Measurements from ENCODE around the gene RASA2. TPM values are rescaled to one million over a fixed set of nuclear protein-coding genes. Genes with fewer than 3 reads are reported as not detected.

Gene RASA2
- polyA plus RNA-seq, 1 donor (not counting 4 experiments of a cell fraction or from before 2014, with no cell fraction given): 10.3 TPM

- Histone ChIP-seq H3K79me2 (ENCODE audit: control insufficient read depth, insufficient read depth, low read length) (peaks cover 15% of the 10 kb centered on the region), H3K4me2 (ENCODE audit: control insufficient read depth, extremely low read depth, insufficient read depth, low read depth, low read length) (peak overlapping the region; percentile 86), H3K9me1 (ENCODE audit: control insufficient read depth, extremely low read depth, insufficient read depth, low read length) (no peaks in the 10 kb centered on the region), H3K27me3 (ENCODE audit: control insufficient read depth, extremely low read depth, insufficient read depth, low read length) (no peaks in the 10 kb centered on the region), H3K36me3 (ENCODE audit: control insufficient read depth in 2 of 2, extremely low read depth in 1 of 2, insufficient read depth in 2 of 2, low read length in 2 of 2) (peaks cover 0 to 2% of the 10 kb centered on the region in 2 experiments), H3K4me1 (ENCODE audit: control insufficient read depth, extremely low read depth, insufficient read depth, low read length) (peaks cover 34% of the 10 kb centered on the region), H3K9ac (ENCODE audit: control insufficient read depth, extremely low read depth, insufficient read depth, low read length) (no peak overlapping the region), H3K27ac (ENCODE audit: control insufficient read depth, insufficient read depth, low read length) (peak overlapping the region; percentile 34), H3K4me3 (ENCODE audit: control insufficient read depth in 2 of 3, extremely low read depth in 1 of 3, insufficient read depth in 2 of 3, low read depth in 1 of 3, low read length in 3 of 3) (no peak overlapping the region), H4K20me1 (ENCODE audit: control insufficient read depth, extremely low read depth, insufficient read depth, low read length) (no peaks in the 10 kb centered on the region), H2AFZ (ENCODE audit: control insufficient read depth, low read length) (no peak overlapping the region), H3K9me3 (ENCODE audit: control insufficient read depth, low read depth, low read length) (no peaks in the 10 kb centered on the region)
- no peak for TF ChIP-seq EZH2 (IDR thresholded peaks at IDR 0.05; ENCODE audit: low read length)
- no peak for DNase-seq (ENCODE audit: low read depth, low spot score)
- dilution Hi-C loops (cut with MboI; ENCODE audit: extremely low pct_ligation_motif_present, low sequenced_read_pairs): no loop called here
- no peak for FAIRE-seq
Measured at GRCh38 chr3:141529256-141529655, 42.4 kb downstream of the RASA2 start.

DNA sequence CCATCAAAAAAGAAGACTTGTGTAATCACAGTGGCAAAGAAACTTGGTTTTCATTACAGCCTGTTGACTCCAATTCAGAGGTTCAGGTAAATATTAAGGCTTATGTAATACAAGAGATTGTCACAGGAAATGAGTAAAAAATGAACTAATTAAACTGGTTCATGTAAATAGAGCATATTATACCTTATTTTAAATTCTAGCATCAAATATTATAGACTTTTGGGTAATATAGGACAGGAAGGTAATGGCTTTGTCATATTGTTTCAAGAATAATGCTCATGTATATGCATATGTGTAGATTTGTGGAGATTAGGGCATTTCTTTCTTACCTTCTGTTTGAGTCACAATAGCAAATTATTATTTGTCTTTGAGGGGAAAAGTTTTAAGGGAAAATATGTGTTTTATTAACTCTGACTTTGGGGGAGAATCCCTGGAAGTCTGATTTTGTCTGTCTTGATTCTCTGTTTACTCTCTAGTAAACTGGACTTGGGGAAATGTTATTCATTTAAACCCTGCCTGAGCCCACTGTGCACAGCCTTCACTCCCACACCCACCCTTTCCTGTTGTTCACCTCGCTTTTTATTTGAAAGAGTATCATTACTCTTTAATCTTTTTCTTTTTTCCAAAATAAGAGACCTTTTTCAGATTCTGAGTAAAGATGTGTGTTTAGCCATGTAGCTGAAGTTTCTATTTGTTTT lies 43.0 kb downstream of the RASA2 start:
- Histone ChIP-seq H3K4me2 (ENCODE audit: control insufficient read depth, extremely low read depth, insufficient read depth, low read depth, low read length) (peak overlapping the region; percentile 86), H3K27me3 (ENCODE audit: control insufficient read depth, extremely low read depth, insufficient read depth, low read length) (no peaks in the 10 kb centered on the region), H3K4me3 (ENCODE audit: control insufficient read depth in 2 of 3, extremely low read depth in 1 of 3, insufficient read depth in 2 of 3, low read depth in 1 of 3, low read length in 3 of 3) (peak overlapping the region in 2 of 3 experiments; percentile 26 to 53), H3K36me3 (ENCODE audit: control insufficient read depth in 2 of 2, extremely low read depth in 1 of 2, insufficient read depth in 2 of 2, low read length in 2 of 2) (peaks cover 0 to 2% of the 10 kb centered on the region in 2 experiments), H4K20me1 (ENCODE audit: control insufficient read depth, extremely low read depth, insufficient read depth, low read length) (no peaks in the 10 kb centered on the region), H3K9me1 (ENCODE audit: control insufficient read depth, extremely low read depth, insufficient read depth, low read length) (no peaks in the 10 kb centered on the region), H3K9me3 (ENCODE audit: control insufficient read depth, low read depth, low read length) (no peaks in the 10 kb centered on the region), H3K9ac (ENCODE audit: control insufficient read depth, extremely low read depth, insufficient read depth, low read length) (peak overlapping the region; percentile 62), H3K4me1 (ENCODE audit: control insufficient read depth, extremely low read depth, insufficient read depth, low read length) (peaks cover 34% of the 10 kb centered on the region), H3K27ac (ENCODE audit: control insufficient read depth, insufficient read depth, low read length) (peak overlapping the region; percentile 80), H3K79me2 (ENCODE audit: control insufficient read depth, insufficient read depth, low read length) (peaks cover 11% of the 10 kb centered on the region), H2AFZ (ENCODE audit: control insufficient read depth, low read length) (no peak overlapping the region)
- dilution Hi-C loops (cut with MboI; ENCODE audit: extremely low pct_ligation_motif_present, low sequenced_read_pairs): no loop called here
- TF ChIP-seq EZH2 (IDR thresholded peaks at IDR 0.05; ENCODE audit: low read length) (no peak), CTCF (optimal IDR thresholded peaks at IDR 0.05 in 1 of 3, IDR thresholded peaks at IDR 0.05 in 1 of 3, conservative IDR thresholded peaks at IDR 0.05 in 1 of 3; ENCODE audit: extremely low read depth in 1 of 3, insufficient read depth in 2 of 3, low read length in 3 of 3) (no peak)
- FAIRE-seq (peak; percentile 44), DNase-seq (ENCODE audit: low read depth, low spot score) (no peak)
